HG02759 (cell line): ENCODE measurements around the gene CEP85L.
"Not testable (repeated sequence)": the region's sequence is repeated elsewhere in the genome, so short reads cannot be mapped to it uniquely, and the experiment has no call there.

Source experiments
- ATAC-seq: cut with Tn5 transposase; IDR thresholded peaks from one replicate; pipeline ENCODE4 v1.9.1; 2021; ENCODE audit warnings: mild to moderate bottlenecking, moderate library complexity; ENCODE audit not compliant: unreplicated experiment

CEP85L gene

DNA sequence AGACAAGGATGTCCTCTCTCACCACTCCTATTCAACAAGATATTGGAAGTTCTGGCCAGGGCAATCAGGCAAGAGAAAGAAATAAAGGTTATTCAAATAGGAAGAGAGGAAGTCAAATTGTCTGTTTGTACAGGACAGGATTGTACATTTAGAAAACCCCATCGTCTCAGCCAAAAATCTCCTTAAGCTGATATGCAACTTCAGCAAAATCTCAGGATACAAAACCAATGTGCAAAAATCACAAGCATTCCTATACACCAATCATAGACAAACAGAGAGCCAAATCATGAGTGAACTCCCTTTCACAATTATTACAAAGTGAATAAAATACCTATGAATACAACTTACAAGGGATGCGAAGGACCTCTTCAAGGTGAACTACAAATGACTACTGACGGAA lies 217.2 kb downstream of the CEP85L start:
- ATAC-seq = not testable (repeated sequence)

DNA sequence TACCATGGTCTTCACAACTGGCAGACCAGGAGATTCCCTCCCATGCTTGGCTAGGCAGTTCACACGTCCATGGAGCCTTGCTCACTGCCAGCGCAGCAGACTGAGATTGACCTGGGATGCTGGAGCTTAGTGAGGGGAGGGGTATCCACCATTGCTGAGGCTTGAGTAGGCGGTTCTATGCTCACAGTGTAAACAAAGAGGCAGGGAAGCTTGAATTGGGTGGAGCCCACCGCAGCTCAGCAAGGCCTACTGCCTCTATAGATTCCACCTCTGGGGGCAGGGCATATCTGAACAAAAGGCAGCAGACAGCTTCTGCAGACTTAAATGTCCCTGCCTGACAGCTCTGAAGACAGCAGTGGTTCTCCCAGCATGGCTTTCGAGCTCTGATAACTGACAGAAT lies 230.1 kb downstream of the CEP85L start:
- not testable (repeated sequence) for ATAC-seq

DNA sequence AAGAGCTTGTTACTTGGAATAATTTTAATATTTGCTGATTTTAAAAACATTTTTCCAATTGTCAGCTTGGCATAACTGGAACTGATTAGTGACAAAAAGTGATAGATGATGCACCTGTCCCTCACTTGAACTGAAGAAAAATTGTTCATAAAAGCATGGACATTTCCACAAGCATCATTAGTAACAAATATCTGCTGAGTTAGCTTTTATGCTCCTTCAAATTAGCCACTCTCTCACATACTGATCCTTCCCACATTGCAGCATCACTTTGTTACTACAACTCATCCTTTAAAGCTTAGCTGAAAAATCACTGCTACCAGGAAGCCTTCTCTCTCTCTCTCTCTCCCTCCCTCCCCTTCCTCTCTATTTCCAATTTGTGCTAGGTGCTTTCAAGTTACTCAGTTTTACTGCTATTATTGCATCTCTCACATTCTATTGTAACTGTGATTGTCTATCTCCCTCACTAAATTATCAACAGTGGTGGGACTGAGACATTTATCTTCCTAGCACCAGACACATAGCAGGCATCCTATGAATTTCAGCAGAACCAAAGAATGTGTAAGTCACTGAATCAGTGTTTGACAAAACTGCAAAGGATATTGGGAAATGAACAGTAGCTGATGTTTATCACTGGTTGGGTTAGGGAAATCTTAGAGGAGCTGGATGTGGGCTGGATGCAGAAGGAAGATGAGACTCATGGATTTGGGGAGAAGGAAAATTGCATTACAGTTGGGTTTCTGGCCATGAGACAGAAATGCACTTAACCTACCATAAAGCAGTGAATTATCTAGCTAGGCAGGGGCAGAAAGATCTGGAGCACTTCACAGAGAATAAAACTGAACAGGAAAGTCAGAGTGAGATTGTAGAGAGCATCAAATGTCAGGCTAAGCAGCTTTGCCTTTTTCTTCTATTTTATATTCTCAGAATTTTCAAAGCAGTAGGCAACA lies 231.7 kb downstream of the CEP85L start:
- no peak for ATAC-seq
